GM19397 (cell line): ENCODE measurements around the gene UNC5C.

Source experiments
- ATAC-seq: cut with Tn5 transposase; IDR thresholded peaks from one replicate; pipeline ENCODE4 v1.9.1; 2021; ENCODE audit warnings: mild to moderate bottlenecking, moderate library complexity; ENCODE audit not compliant: unreplicated experiment

Gene UNC5C

GRCh38 chr4:95358421-95358820 lies 190.4 kb downstream of the UNC5C start:
- ATAC-seq: no peak

GRCh38 chr4:95355021-95355420 lies 193.8 kb downstream of the UNC5C start:
- no peak for ATAC-seq

GRCh38 chr4:95348418-95348817 lies 200.4 kb downstream of the UNC5C start:
- no peak for ATAC-seq

GRCh38 chr4:95343235-95343634 lies 205.5 kb downstream of the UNC5C start:
- no peak for ATAC-seq

- no peak for ATAC-seq
Observed at GRCh38 chr4:95340191-95340590, 208.6 kb downstream of the UNC5C start.

- no peak for ATAC-seq
Observed at GRCh38 chr4:95325665-95326064, 223.1 kb downstream of the UNC5C start.

- ATAC-seq: no peak
Observed at GRCh38 chr4:95319169-95319568, 229.6 kb downstream of the UNC5C start.

GRCh38 chr4:95318483-95318882 lies 230.3 kb downstream of the UNC5C start:
- no peak for ATAC-seq

- no peak for ATAC-seq
Observed at GRCh38 chr4:95318044-95318443, 230.7 kb downstream of the UNC5C start.

GRCh38 chr4:95317085-95317793 lies 231.5 kb downstream of the UNC5C start:
- ATAC-seq: no peak

- ATAC-seq: no peak
Observed at GRCh38 chr4:95314573-95314972, 234.2 kb downstream of the UNC5C start.

GRCh38 chr4:95304898-95305297 lies 243.9 kb downstream of the UNC5C start:
- ATAC-seq: no peak

GRCh38 chr4:95300304-95300703 lies 248.5 kb downstream of the UNC5C start:
- no peak for ATAC-seq

GRCh38 chr4:95296052-95296451 lies 252.7 kb downstream of the UNC5C start:
- no peak for ATAC-seq

- no peak for ATAC-seq
Observed at GRCh38 chr4:95295157-95295556, 253.6 kb downstream of the UNC5C start.

- ATAC-seq: no peak
Observed at GRCh38 chr4:95294321-95294720, 254.5 kb downstream of the UNC5C start.

GRCh38 chr4:95293014-95293413 lies 255.8 kb downstream of the UNC5C start:
- ATAC-seq: no peak

- no peak for ATAC-seq
Observed at GRCh38 chr4:95290702-95291101, 258.1 kb downstream of the UNC5C start.

GRCh38 chr4:95289028-95289634 lies 259.6 kb downstream of the UNC5C start:
- peak; percentile 89 for ATAC-seq

- no peak for ATAC-seq
Observed at GRCh38 chr4:95288552-95288951, 260.2 kb downstream of the UNC5C start.

GRCh38 chr4:95285797-95286196 lies 263.0 kb downstream of the UNC5C start:
- no peak for ATAC-seq

- no peak for ATAC-seq
Observed at GRCh38 chr4:95284655-95285054, 264.1 kb downstream of the UNC5C start.

- ATAC-seq: no peak
Observed at GRCh38 chr4:95283320-95283719, 265.5 kb downstream of the UNC5C start.
